K562 (cell line): ENCODE measurements around the gene ACAP3. TPM values are rescaled to one million over a fixed set of nuclear protein-coding genes. Genes with fewer than 3 reads are reported as not detected.

ENCODE experiments used
- ATAC-seq: fragments of 200-7000 bp; cut with Tn5 transposase; 3 replicates; pipeline ENCODE4 v1.9.1; 2020; ENCODE audit warnings: moderate library complexity
- BruUV-seq: library from RNA; stranded (reverse); fragments of 400-500 nt; replicated peaks from 2 replicates; lab custom pipeline; 2021; lab: Mats Ljungman, UMichigan
- CTCF ChIA-PET: fragments of 300-600 bp; formaldehyde crosslinking; extraction: SDS; loops from one replicate; lab custom pipeline; 2021; ENCODE audit warnings: low intra/inter-chr PET ratio; lab: Yijun Ruan, JAX
- POLR2A ChIA-PET: fragments of 300-600, 350-650 bp; sonication (Branson Sonifier 250); formaldehyde crosslinking; extraction: SDS; loops from one replicate; lab custom pipeline; 2021; ENCODE audit warnings: antibody characterized with exemption, inconsistent platforms; lab: Yijun Ruan, JAX
- DNase-seq, 4 experiments: peaks; one replicate each; pipeline versions ENCODE4 v3.0.0 to v3.0.0-alpha.2; 2011 to 2018; ENCODE audit warnings: low spot score in 3 of 4, mixed read lengths in 3 of 4; ENCODE audit errors: extremely low read depth in 1 of 4
- FAIRE-seq: peaks from 2 replicates; lab custom pipeline; 2011; peaks lifted over from hg19 to GRCh38; lab: Jason Lieb, UNC
- H2AFZ ChIP-seq: 2 replicates; pipeline ENCODE4 v1.6.0; 2011; ENCODE audit warnings: low read depth, low read length, control low read depth, inconsistent platforms
- H3K27ac ChIP-seq: fragments of 200-600 bp; 3 replicates; pipeline ENCODE4 v1.8.0; 2011; ENCODE audit warnings: low read depth, mild to moderate bottlenecking, control low read depth, inconsistent platforms, low read length, moderate library complexity, mixed read lengths; ENCODE audit errors: extremely low read depth
- H3K27me3 ChIP-seq, 2 experiments: fragments of 300-600 bp in 1 of 2; 2 replicates in 1 of 2; 3 replicates in 1 of 2; pipeline versions ENCODE4 v1.6.0 to v1.8.0; 2011; ENCODE audit warnings: inconsistent platforms in 2 of 2, low read length in 2 of 2, mild to moderate bottlenecking in 1 of 2, mixed read lengths in 1 of 2, moderate library complexity in 1 of 2; ENCODE audit not compliant: control insufficient read depth in 2 of 2, insufficient read depth in 2 of 2
- H3K36me3 ChIP-seq: fragments of 300-600 bp; 3 replicates; pipeline ENCODE4 v1.8.0; 2011; ENCODE audit warnings: mild to moderate bottlenecking, low read length, inconsistent platforms; ENCODE audit not compliant: control insufficient read depth, insufficient read depth
- H3K4me1 ChIP-seq, 2 experiments: fragments of 200-600 bp in 1 of 2; replicated peaks in 1 of 2; 2 replicates in 1 of 2; 3 replicates in 1 of 2; pipeline versions ENCODE4 v1.5.1 to v1.8.0; 2011; ENCODE audit warnings: inconsistent platforms in 2 of 2, low read length in 2 of 2, mild to moderate bottlenecking in 1 of 2, mixed read lengths in 1 of 2, moderate library complexity in 1 of 2; ENCODE audit not compliant: control insufficient read depth in 2 of 2, insufficient read depth in 2 of 2
- H3K4me2 ChIP-seq: 2 replicates; pipeline ENCODE4 v1.6.1; 2011; ENCODE audit warnings: low read length, control low read depth, inconsistent platforms, mixed read lengths; ENCODE audit not compliant: insufficient read depth
- H3K4me3 ChIP-seq: fragments of 200-600 bp; sonication (generic), shearing (Covaris generic); 2 replicates; pipeline ENCODE4 v1.5.1; 2016; ENCODE audit warnings: control low read depth, inconsistent platforms
- H3K79me2 ChIP-seq: fragments of 200-600 bp; 3 replicates; pipeline ENCODE4 v1.8.0; 2011; ENCODE audit warnings: low read length, inconsistent platforms; ENCODE audit not compliant: control insufficient read depth, insufficient read depth
- H3K9ac ChIP-seq, 2 experiments: 2 replicates each; pipeline versions ENCODE4 v1.6.0 to v1.6.1; 2011; ENCODE audit warnings: low read depth in 2 of 2, low read length in 2 of 2, control low read depth in 1 of 2, inconsistent platforms in 1 of 2, mild to moderate bottlenecking in 1 of 2, mixed read lengths in 1 of 2; ENCODE audit not compliant: insufficient read depth in 1 of 2
- H3K9me1 ChIP-seq: one replicate; pipeline ENCODE4 v1.6.0; 2011; ENCODE audit warnings: inconsistent platforms, mild to moderate bottlenecking, low read length, moderate library complexity; ENCODE audit not compliant: control insufficient read depth, insufficient read depth
- H3K9me3 ChIP-seq: replicated peaks from 2 replicates; pipeline ENCODE4 v1.5.1; 2011; ENCODE audit warnings: low read depth, low read length, inconsistent platforms; ENCODE audit not compliant: control insufficient read depth, insufficient read depth
- H4K20me1 ChIP-seq: replicated peaks from 2 replicates; pipeline ENCODE4 v1.6.1; 2011; ENCODE audit warnings: low read length, inconsistent platforms, mixed read lengths; ENCODE audit not compliant: control insufficient read depth, insufficient read depth
- CBFB ChIP-seq: sonication (generic); formaldehyde crosslinking; IDR thresholded peaks from 2 replicates; pipeline ENCODE4 v1.4.0; 2020; ENCODE audit warnings: mild to moderate bottlenecking, missing genetic modification reagents
- CC2D1A ChIP-seq: fragments of 450-650 bp; IDR thresholded peaks from 2 replicates; pipeline ENCODE4 v1.6.1; 2017; ENCODE audit warnings: mild to moderate bottlenecking
- RBFOX2 ChIP-seq: fragments of 200-400 bp; formaldehyde crosslinking; IDR thresholded peaks from 2 replicates; pipeline ENCODE4 v1.6.1; 2017; ENCODE audit warnings: low read depth, mild to moderate bottlenecking, low read length, moderate library complexity
- USF1 ChIP-seq: sonication (generic); formaldehyde crosslinking; IDR thresholded peaks from 2 replicates; pipeline ENCODE4 v1.9.0; 2022; ENCODE audit warnings: mild to moderate bottlenecking, missing genetic modification reagents
- ZC3H8 ChIP-seq: fragments of 450-650 bp; IDR thresholded peaks from 2 replicates; pipeline ENCODE4 v1.6.1; 2017
- ZNF23 ChIP-seq: fragments of 250-450 bp; sonication (Bioruptor Pico); IDR thresholded peaks from 2 replicates; pipeline ENCODE4 v1.4.0; 2020; ENCODE audit warnings: mild to moderate bottlenecking
- WGBS: fragments of 100-300 bp; shearing (Covaris generic); methylation state at CpG from one replicate; pipeline ENCODE4 v1.1.6; 2016; ENCODE audit warnings: low coverage, mixed read lengths; ENCODE audit not compliant: insufficient coverage; ENCODE audit errors: missing lambda C conversion rate; 5-methylcytosine and 5-hydroxymethylcytosine counted together
- in situ Hi-C: fragments of 300-500 bp; cut with MboI; formaldehyde crosslinking; loops from 4 replicates; pipeline ENCODE4 v1.15.0; 2018; ENCODE audit warnings: inconsistent platforms, mixed read lengths
- intact Hi-C: fragments of 100-400 bp; cut with micrococcal nuclease; formaldehyde crosslinking; loops from 2 replicates; pipeline ENCODE4 v1.14.2; 2022
- polyA plus RNA-seq, 8 experiments: library from polyadenylated mRNA; depleted of rRNA in 4 of 8; stranded (reverse) in 5 of 8; unstranded in 3 of 8; fragments of >200 nt; fragmentation: Nextera tagmentation in 2 of 8; fragmentation: Illumina TruSeq in 1 of 8; extraction: Ambion mirVana in 2 of 8; extraction: Trizol in 1 of 8; gene quantifications; 2 replicates each; pipeline versions ENCODE4 v1.2.1 to v1.2.3, GENCODE V29; 2011 to 2014; ENCODE audit warnings: inconsistent platforms in 1 of 8, missing spikeins in 1 of 8
- total RNA-seq, 7 experiments: library from RNA; depleted of rRNA in 6 of 7; stranded (reverse); fragments of >200 nt in 6 of 7; fragmentation: Illumina TruSeq in 2 of 7; extraction: Trizol in 2 of 7; gene quantifications; 2 replicates each; pipeline versions ENCODE4 v1.2.1 to v1.2.3, GENCODE V29; 2011 to 2021; ENCODE audit warnings: low replicate concordance in 1 of 7

The ACAP3 gene
- total and polyA plus RNA-seq, 9 of the 15 experiments (the other 6 are each of a cell fraction or from before 2014, with no cell fraction given), result 0.01 to 49.0 (median 12.0) TPM

- TF ChIP-seq ZNF23 (CRISPR knock-in tag), result no peak
Observed at GRCh38 chr1:1322418-1322817, 14.7 kb upstream of the ACAP3 start (continued).

GRCh38 chr1:1321477-1321876 lies 13.7 kb upstream of the ACAP3 start:
- H3K9me1 ChIP-seq, result peaks cover 13% of the 10 kb centered on the region
- BruUV-seq, result no TSS peak
- H3K9me3 ChIP-seq, result no peaks in the 10 kb centered on the region
- H2AFZ ChIP-seq, result no peak overlapping the region
- H3K4me2 ChIP-seq, result no peak overlapping the region
- intact Hi-C loops (loop anchor here (5.0 kb wide), 1 partner anchor 56 kb away; the partner anchor contains the start of gene AURKAIP1), in situ Hi-C loops (no loop called here)
- WGBS, result 97% methylated on average over 7 of the region's 8 CpGs
- H3K4me1 ChIP-seq, result peaks cover 35 to 86% of the 10 kb centered on the region in 2 experiments
- peaks cover 77% of the 10 kb centered on the region for H3K79me2 ChIP-seq
- ChIA-PET POLR2A (interaction anchor here (0.6 to 4.3 kb wide), 2 partner anchors 11 to 588 kb away, joined by 3 to 30 read pairs; no protein-coding TSS in a partner anchor), CTCF (no interaction called here)
- H3K36me3 ChIP-seq, result peaks cover 58% of the 10 kb centered on the region
- TF ChIP-seq CBFB (CRISPR knock-in tag) (no peak), ZC3H8 (no peak), CC2D1A (no peak), RBFOX2 (peak; percentile 54), USF1 (no peak)
- no peaks in the 10 kb centered on the region for H3K27me3 ChIP-seq
- H3K9ac ChIP-seq, result peak overlapping the region in 1 of 2 experiments; percentile 83; a peak in 2 of 4 replicates
- no peak overlapping the region for H3K4me3 ChIP-seq
- no peak for FAIRE-seq
- no peak for DNase-seq
- peaks cover 28% of the 10 kb centered on the region; the same call in 1 of the 2 replicates for H4K20me1 ChIP-seq
- ATAC-seq, result no peak
- no peak overlapping the region for H3K27ac ChIP-seq
